Fibroblast of villous mesenchyme (primary cell): Measurements from ENCODE around the gene MYO16. TPM values are rescaled to one million over a fixed set of nuclear protein-coding genes. Genes with fewer than 3 reads are reported as not detected.

Experiments
- DNase-seq: peaks from one replicate; pipeline ENCODE4 v3.0.0-alpha.2; 2010; ENCODE audit warnings: low read depth
- H3K4me3 ChIP-seq: 2 replicates; pipeline ENCODE4 v1.5.1; 2011; ENCODE audit warnings: low read depth, mild to moderate bottlenecking, low read length
- CTCF ChIP-seq: IDR thresholded peaks from 2 replicates; pipeline ENCODE4 v1.5.1; 2012; ENCODE audit warnings: low read depth, mild to moderate bottlenecking, low read length; ENCODE audit not compliant: insufficient read depth
- total RNA-seq: library from RNA; depleted of rRNA; stranded (reverse); fragments of >200 nt; gene quantifications from 2 replicates; pipeline ENCODE4 v1.2.3, GENCODE V29; 2012

Gene MYO16
- total RNA-seq, 1 donor: 0.86 TPM

- no peak for TF ChIP-seq CTCF
- DNase-seq: peak; percentile 49
- H3K4me3 ChIP-seq: no peak overlapping the region
Observed at GRCh38 chr13:109151696-109152095, 522.3 kb downstream of the MYO16 start.

DNA sequence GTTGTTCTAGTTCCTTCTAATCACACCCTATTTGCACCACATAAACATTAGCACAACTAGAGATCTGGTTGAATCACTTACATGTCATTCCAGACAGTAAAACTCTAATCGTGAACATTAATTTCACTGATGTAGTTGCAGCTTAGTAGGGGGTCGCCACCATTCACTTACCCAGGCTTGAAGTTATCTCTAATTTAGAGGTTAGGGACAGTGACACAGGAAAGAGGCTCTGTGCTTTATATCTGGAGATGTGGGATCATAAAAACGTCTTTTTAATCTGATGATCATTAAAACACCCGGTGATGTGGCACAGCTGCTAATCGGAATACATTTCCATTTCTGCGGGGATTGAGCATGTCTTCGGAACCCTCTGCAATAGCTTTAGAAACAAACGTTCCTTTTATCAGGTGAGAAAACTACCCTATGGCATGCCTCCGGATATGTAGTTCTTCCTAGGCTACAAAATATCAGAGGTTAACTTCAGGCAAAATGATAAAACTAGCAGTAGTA is 523.0 kb downstream of the MYO16 start:
- DNase-seq: peak; percentile 79
- no peak for TF ChIP-seq CTCF

DNA sequence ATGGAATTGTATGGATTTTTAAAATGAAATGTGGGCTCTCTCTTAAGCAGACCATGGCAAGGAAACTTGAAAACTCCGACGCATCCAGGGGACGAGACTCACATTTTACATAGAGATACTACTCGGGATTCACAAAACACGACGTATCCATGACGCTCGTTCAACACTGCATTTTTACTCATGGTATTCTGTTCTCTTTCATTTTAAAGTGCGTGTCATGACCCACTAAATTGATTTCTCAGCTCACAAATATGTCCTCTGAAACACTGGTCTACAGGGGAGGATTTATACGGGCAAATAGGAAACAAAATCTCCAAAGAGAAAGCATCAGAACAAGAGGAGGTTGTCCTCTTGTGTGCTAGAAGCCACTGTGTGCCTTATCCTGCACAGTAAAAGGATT is 523.5 kb downstream of the MYO16 start:
- DNase-seq: peak; percentile 80
- TF ChIP-seq CTCF: no peak
- H3K4me3 ChIP-seq: no peak overlapping the region

More for the DNA sequence above, 523.0 kb downstream of the MYO16 start:
- H3K4me3 ChIP-seq: no peak overlapping the region

- no peak overlapping the region for H3K4me3 ChIP-seq
- TF ChIP-seq CTCF: no peak
- peak; percentile 81 for DNase-seq
Observed at GRCh38 chr13:109154146-109154545, 524.7 kb downstream of the MYO16 start.

- H3K4me3 ChIP-seq: no peak overlapping the region
- no peak for TF ChIP-seq CTCF
- DNase-seq: peak; percentile 76
Observed at GRCh38 chr13:109154546-109154945, 525.1 kb downstream of the MYO16 start.

- DNase-seq: peak; percentile 95
- TF ChIP-seq CTCF: peak; percentile 2
- H3K4me3 ChIP-seq: no peak overlapping the region
Observed at GRCh38 chr13:109154966-109155761, 525.8 kb downstream of the MYO16 start.
